Fibroblast of mammary gland (primary cell): ENCODE data around the gene PVRIG.
A peak's percentile ranks its signal among the peaks of the same experiment; 100 is the strongest.
"Not testable (repeated sequence)": the region's sequence is repeated elsewhere in the genome, so short reads cannot be mapped to it uniquely, and the experiment has no call there.

Experiments used
- DNase-seq: peaks from one replicate; pipeline ENCODE4 v3.0.0-alpha.2; 2010; ENCODE audit warnings: low read depth
- H3K4me3 ChIP-seq: 2 replicates; pipeline ENCODE4 v1.5.1; 2011; ENCODE audit warnings: low read depth, mild to moderate bottlenecking, low read length, moderate library complexity; ENCODE audit not compliant: control insufficient read depth
- TF ChIP-seq, protein P1 (sequence below): conservative IDR thresholded peaks from 2 replicates; pipeline ENCODE4 v1.5.1; 2011; ENCODE audit warnings: low read depth, low read length, inconsistent platforms; ENCODE audit not compliant: control insufficient read depth, insufficient read depth

Gene PVRIG

GRCh38 chr7:100247152-100247757 is 27.5 kb downstream of the PVRIG start:
- H3K4me3 ChIP-seq, result no peak overlapping the region
- DNase-seq, result peak; percentile 55
- TF ChIP-seq, protein P1, sequence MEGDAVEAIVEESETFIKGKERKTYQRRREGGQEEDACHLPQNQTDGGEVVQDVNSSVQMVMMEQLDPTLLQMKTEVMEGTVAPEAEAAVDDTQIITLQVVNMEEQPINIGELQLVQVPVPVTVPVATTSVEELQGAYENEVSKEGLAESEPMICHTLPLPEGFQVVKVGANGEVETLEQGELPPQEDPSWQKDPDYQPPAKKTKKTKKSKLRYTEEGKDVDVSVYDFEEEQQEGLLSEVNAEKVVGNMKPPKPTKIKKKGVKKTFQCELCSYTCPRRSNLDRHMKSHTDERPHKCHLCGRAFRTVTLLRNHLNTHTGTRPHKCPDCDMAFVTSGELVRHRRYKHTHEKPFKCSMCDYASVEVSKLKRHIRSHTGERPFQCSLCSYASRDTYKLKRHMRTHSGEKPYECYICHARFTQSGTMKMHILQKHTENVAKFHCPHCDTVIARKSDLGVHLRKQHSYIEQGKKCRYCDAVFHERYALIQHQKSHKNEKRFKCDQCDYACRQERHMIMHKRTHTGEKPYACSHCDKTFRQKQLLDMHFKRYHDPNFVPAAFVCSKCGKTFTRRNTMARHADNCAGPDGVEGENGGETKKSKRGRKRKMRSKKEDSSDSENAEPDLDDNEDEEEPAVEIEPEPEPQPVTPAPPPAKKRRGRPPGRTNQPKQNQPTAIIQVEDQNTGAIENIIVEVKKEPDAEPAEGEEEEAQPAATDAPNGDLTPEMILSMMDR, result no peak

- DNase-seq, result no peak
- TF ChIP-seq, protein P1, result no peak
- no peak overlapping the region for H3K4me3 ChIP-seq
These were observed 28.7 kb downstream of the PVRIG start for GRCh38 chr7:100248483-100248882.

GRCh38 chr7:100257017-100257416 is 37.3 kb downstream of the PVRIG start:
- DNase-seq, result no peak
- no peak overlapping the region for H3K4me3 ChIP-seq
- TF ChIP-seq, protein P1, result no peak

DNA sequence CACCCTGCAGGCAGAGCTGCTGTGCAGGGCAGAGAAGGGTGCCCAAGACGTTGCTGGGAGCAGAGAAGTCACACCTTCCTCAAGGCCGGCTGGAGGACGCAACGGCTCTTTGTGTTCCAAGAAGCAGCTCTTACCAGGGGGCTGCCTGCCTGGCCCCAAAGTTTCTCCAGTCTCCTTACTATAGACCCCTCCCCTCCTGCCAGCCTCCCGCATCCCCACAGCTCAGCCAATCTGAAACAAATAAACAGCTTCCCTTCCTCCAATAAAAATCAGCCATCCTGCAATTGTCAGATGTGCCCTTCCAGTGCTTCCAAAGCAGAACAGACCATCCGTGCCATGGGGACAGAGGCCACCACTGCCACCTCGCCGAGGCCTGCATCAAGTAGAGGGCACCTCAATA is 40.2 kb downstream of the PVRIG start:
- DNase-seq, H3K4me3 ChIP-seq: not testable (repeated sequence)

GRCh38 chr7:100262896-100263295 is 43.1 kb downstream of the PVRIG start:
- not testable (repeated sequence) for H3K4me3 ChIP-seq, DNase-seq

DNA sequence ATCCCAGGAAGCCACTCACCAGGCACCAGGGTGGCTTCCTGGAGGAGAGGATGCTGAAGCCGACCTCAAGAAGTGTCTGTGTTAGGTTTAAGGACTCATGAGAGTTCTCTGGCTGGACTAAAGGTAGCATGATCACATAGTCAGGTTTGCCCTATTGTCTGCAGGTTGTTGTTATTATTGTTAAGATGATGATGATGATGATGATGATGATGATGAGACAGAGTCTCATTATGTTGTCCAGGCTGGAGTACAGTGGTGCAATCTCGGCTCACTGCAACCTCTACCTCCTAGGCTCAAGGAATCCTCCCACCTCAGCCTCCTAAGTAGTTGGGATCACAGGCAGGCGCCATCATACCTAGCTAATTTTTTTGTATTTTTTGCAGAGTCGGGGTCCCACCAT is 44.5 kb downstream of the PVRIG start:
- not testable (repeated sequence) for H3K4me3 ChIP-seq

DNA sequence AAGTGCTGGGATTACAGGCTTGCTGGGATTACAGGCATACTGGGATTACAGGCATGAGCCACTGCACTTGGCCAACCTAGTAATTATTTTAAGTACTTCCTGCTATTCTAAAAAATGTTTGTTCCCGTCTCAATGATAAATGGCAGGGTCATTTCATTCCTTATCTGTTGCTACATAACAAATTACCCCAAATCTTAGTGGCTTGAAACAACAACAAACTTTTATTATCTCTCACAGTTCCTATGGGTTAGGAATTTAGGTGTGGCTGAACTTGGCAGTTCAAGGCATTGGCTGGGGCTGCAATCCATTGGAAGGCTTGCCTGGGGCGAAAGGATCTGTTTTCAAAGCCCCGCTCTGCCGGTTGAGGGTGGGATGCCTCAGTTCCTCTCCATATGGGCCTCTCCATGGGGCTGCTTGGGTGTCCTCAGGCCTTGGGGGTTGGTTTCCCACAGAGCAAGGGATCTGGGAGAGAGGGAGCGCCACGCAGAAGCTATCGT is 45.0 kb downstream of the PVRIG start:
- H3K4me3 ChIP-seq, DNase-seq: not testable (repeated sequence)

More for the DNA sequence above, 44.5 kb downstream of the PVRIG start:
- DNase-seq, result not testable (repeated sequence)

- not testable (repeated sequence) for DNase-seq, H3K4me3 ChIP-seq
These were observed 46.1 kb downstream of the PVRIG start for GRCh38 chr7:100265851-100266250.

DNA sequence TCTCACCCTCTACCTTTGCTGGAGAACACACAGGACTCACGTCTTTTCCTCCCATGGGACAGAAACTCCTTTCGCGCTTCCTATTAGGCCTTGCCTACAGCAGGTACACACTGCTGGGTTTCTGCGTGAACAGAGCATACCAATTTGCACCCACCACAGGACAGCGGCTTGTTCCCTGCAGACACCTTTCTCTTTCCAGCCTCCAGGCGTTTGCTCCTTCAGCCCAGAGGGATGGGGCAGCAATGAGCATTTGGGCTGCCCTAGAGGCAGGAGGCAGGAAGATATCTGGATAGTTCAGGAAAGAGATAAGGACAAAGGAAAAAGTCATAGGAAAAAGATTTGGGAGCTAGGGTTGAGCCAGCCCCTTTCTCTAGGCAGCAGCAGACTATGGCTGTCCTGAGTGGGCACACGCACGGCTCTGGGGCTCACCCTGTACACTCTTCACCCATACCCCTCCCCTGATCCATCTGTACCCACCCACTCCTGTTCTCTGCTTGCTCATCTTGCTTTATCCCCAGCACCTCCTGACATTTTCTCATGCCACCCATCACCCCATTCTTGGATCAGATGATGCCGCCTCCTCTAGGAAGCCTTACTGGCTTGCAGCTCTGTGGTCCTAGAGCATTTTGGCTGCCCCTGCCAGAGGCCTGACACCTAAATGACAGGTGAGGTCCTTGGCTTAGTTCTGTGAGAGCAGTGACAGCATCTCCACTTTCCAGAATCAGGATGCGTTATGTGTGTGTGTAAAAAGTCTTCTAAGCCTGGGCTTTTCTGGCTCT is 47.0 kb downstream of the PVRIG start:
- no peak overlapping the region for H3K4me3 ChIP-seq
- no peak for DNase-seq
- TF ChIP-seq, protein P1, result no peak
